GM19025 (cell line): ENCODE results near the gene MALL.
"Not testable (repeated sequence)": the region's sequence is repeated elsewhere in the genome, so short reads cannot be mapped to it uniquely, and the experiment has no call there.

Source experiments
- ATAC-seq: cut with Tn5 transposase; IDR thresholded peaks from one replicate; pipeline ENCODE4 v1.9.1; 2021; ENCODE audit warnings: mild to moderate bottlenecking, low read depth, moderate library complexity; ENCODE audit not compliant: unreplicated experiment

Gene MALL

DNA sequence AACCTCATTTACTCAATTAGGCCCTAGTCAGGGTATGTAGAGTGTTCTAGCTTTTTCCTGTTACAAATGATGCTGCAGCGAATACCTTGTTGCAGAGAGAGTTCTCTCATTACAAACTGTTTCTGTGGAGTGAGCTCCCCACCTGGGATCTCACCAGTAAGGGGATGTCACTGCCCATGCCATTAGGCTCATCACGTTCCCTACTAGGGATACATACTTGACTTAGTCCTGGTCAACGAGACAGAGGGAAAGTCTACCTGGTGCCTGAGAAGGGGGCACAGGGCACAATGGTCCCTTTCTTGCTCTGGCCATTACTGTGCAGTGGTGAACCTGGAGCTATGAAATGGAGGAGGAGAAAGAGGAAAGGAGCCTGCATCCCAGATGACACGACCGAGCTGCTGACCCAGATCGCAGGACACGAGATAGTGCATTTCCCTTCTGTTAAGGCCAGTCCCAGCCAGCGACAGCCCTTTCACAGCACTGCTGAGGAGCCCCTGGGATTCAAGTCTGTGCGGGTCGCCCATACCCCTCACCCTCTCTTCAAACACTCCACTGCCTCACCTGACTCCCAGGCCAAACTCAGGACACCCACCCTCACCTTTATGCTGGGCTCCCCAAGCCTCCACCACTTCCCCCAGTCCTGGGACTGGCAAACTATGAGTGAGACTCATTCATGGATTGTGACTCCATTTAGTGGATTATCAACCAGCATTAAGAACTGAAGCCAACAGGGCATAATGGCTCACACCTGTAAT, 16.0 kb downstream of the MALL start:
- no peak for ATAC-seq

DNA sequence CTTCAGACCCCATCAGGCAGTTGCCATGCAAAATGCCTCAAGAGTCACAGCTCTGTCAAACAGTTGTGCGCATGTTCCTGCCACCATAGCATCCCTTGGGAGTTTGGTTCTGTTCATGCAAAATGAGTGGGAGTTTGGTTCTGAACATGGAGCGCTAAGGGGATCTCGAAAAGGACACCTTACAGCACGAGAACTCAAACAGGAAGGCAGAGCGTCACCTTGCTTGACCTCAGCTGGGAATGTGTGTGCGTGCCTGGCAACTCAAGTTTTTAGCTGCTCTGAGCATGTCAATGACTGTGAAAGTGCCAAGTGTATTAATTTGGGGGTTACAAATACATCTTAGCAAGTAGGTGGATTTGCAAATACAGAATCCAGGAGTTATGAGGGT, 16.6 kb downstream of the MALL start:
- no peak for ATAC-seq

DNA sequence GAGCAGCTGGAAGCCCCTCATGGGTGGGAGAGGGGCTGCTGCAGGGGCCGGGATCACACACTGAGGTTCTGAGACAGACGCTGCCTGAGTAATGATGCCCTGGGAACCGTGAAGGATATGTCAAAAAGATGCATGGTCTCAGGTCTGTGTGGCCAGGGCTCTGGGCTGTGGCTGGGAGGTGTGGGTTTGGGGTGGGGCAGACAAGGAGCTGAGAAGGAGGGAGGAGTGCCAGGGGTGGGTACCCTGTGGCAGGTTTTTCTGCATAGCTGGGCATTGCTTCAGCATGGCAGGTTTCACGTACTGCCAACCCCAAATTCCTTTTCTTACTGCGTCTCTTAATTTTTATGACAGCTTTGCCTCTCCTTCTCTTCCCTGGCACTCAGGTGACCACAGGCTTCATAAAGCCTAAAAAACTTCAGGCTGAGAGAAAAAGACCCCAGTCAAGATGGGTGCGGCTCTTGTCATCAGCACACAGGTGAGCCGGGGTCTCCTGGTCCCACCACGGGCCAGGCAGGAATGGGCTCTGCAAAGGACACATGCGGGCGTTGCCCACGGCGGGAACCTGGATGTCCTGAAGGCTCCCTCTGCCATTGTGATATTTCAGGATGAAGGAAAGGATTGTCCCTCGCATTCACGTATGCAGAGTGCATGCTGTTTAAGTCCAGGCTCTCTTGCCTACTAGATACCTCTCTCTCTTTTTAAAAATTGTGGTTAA, 18.0 kb downstream of the MALL start:
- no peak for ATAC-seq

DNA sequence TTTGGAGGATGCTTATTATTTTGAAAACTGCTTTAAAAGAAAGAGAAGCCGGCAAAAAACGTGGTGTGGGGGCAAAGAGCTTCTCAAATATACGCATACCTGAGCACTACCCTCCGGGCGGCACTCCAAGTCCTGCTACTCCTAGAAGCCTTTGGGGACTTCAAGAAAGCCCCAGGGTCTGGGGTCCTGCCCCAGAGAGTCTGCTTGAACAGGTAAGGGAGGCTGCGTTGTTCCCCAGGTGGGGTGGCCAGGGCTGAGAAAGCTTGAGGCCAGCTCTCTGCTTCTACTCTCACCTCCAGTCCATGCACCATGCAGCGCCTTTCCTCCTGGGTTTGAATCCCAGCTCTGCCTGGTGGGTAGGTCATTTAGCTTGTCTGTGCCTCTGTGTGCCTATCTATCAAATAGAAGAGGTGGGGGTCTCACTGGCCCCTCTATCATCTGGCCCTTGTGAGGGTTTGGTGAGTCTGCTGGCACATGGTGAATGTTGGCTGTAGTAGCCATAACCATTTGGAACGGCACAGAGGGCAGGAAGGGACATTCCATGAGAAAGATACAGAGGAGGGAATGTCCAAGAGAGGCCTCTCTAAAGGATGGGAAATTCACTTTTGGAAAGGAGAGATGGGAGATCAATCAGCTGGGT, 19.5 kb downstream of the MALL start:
- ATAC-seq, result no peak

- not testable (repeated sequence) for ATAC-seq
These were observed 20.6 kb downstream of the MALL start for GRCh38 chr2:110094884-110095534.

DNA sequence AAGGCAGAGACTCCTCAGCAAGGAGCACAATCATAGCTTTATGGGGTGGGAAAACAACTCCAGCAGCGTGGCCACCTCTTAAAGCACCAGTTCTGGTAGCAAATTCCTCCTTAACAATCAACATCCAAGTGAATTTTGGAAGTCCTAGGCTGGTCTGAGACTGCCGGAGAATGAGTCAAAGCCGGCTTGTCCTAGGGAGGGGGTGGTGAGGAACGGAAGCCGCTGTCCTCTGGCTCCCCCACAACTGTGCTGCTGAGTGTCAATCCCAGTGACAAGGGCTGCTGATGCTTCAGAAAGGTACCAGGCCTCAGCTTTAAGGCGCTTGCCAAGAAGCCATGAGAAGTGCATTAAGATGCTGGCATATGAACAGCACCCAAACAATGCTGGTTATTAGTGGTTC, 21.7 kb downstream of the MALL start:
- not testable (repeated sequence) for ATAC-seq

DNA sequence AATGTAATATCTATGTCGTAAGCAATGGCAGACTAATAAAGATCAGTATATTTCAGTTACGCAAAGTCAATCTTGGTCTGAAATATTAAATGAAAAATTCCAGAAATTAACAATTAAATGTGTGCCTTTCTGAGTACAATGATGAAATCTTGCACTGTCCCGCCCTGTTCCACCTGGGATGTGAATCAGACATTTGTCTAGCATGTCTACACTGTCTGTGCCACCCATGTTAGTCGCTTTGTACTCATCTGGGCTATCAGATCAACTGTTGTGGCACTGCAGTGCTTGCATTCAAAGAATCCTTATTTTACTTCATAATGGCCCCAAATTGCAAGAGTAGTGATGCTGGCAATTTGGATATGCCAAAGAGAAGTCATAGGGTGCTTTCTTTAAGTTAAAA, 25.5 kb downstream of the MALL start:
- not testable (repeated sequence) for ATAC-seq

DNA sequence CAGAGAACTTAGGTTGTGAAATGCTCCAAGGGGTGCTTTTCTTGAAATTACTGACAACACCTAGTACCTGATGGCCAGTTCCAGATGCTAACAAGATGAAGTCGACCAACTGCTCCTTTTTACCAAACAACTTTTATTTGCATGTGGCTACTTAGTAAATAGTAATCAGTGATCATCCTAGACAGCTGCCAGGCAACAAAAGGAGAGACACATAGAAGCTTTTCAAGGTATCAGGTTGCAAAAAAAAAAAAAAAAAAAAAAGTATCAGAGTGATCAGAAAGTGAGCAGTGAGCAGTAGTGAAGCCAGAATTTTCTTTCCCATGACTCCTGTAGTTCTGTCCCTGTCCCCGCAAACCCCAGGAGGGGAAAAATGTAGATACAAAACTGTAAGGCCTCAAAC, 31.9 kb downstream of the MALL start:
- ATAC-seq, result not testable (repeated sequence)

- not testable (repeated sequence) for ATAC-seq
These were observed 32.5 kb downstream of the MALL start for GRCh38 chr2:110083162-110083561.

DNA sequence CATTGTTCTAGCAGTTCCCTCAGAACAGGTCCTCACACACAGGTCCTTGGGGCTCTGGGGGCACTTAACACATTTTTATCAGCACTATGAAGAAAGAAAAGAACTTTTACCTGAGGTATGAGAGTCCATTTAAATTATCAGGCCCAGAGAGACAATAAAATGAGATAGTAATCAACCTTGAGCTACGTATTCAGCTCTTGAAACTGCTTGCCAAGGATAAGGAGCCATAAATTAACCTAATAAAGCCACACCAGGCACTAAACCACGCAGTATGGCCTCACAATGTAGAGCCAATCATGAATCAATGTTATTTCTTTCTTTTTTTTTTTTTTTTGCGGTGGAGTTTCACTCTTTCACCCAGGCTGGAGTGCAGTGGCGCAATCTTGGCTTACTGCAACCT, 37.5 kb downstream of the MALL start:
- ATAC-seq, result not testable (repeated sequence)

DNA sequence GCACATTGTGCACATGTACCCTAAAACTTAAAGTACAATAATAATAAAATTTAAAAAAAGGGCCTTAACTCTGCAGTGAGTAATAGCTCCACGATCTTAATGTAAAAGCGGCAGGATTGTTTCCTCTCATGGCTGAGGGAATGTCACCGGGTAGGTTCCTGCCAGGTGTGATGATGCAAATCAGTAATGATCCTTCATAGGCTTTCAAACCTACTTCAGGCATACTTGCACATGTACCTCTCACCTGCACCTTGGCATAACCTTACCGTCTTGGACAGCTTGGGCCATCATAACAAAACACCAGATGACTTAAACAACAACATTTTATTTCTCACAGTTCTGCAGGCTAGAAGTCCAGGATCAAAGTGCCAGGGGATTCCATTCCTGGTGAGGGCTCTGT, 39.7 kb downstream of the MALL start:
- not testable (repeated sequence) for ATAC-seq

DNA sequence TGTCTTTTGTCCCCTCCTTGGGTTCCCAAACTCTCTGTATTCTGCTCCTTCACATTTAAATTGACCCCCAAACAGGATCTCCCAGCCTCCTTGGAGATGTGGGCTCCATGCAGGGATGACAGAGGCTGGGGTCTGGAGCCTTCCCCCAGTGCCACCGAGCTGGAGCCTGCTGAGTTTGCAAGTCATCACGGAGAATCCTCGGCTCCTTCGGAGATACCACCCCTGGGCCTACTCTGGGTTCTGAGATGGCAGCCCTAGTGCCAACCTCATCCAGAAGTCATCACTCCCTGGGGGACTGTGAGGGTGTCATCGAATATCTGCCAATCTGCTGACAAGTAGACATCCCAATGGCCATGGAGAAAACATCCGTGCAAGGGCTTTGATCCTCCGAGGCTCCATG, 45.8 kb downstream of the MALL start:
- not testable (repeated sequence) for ATAC-seq

DNA sequence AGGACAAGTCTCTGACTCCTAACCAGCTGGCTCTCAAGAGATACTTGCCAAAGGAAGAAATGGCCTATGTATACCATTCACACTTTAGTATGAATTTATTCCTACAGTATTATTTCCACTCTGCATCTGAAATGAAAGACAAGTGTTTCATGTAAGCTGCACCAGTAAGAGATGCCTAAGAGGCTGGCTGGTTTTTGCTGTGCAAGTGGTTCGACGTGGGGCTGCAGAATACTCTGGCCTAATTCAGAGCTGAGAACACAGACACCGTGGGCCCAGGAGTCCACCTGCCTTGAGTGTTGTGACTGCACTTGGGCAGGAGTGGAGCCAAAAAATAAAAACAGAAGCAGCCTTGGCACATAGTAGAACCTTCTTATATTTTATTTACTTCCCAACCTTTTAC, 47.5 kb downstream of the MALL start:
- ATAC-seq, result not testable (repeated sequence)

GRCh38 chr2:110062332-110062731, 53.3 kb downstream of the MALL start:
- not testable (repeated sequence) for ATAC-seq

DNA sequence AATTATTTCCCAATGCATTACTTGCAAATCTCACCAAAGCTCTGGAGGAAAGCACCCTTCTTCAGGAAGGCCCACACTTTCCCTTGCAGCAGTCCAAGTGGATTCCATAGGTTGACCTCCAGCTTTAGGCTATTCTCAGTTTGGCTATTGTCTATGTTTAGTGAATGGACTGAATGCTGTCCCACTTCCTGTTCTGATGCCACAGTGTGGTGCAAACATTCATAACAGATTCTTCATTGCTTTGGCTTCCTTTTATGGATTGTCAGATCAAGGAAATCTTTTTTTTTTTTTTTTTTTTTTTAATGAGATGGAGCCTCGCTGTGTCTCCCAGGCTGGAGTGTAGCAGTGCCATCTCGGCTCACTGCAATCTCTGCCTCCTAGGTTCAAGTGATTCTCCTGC, 55.1 kb downstream of the MALL start:
- not testable (repeated sequence) for ATAC-seq

GRCh38 chr2:110059694-110060358, 55.8 kb downstream of the MALL start:
- ATAC-seq, result not testable (repeated sequence)

- not testable (repeated sequence) for ATAC-seq
These were observed 56.5 kb downstream of the MALL start for GRCh38 chr2:110059009-110059693.

DNA sequence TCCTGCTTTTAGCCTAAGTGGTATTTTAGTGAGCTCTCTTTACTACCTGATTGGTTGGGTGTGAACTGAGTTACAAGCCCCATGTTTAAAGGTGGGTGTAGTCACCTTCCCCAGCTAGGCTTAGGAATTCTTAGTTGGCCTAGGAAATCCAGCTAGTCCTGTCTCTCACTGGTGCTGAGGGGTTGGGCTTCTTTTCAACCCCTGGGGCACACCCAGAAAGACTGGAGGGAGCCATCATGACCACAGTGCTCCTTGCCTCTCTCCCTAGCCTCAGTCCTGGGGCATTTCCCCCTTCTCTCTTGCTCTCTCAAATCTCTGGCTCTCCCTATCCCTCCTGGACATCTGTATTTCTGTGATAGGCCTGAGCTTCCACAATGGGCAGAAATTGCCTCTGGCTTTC, 57.6 kb downstream of the MALL start:
- not testable (repeated sequence) for ATAC-seq

GRCh38 chr2:110055819-110056408, 59.7 kb downstream of the MALL start:
- not testable (repeated sequence) for ATAC-seq
